ENCODE data around the gene TFCP2L1. TPM values are rescaled to one million over a fixed set of nuclear protein-coding genes. Genes with fewer than 3 reads are reported as not detected.
"Not testable (repeated sequence)": the region's sequence is repeated elsewhere in the genome, so short reads cannot be mapped to it uniquely, and the experiment has no call there.

TFCP2L1 gene
- total RNA-seq, 1 donor from 2014 or later = not detected

GRCh38 chr2:121237980-121238665, 46.9 kb downstream of the TFCP2L1 start:
- no peaks in the 10 kb centered on the region for H3K27me3 Mint-ChIP-seq
- no peak overlapping the region for H3K27ac Mint-ChIP-seq
- H3K4me3 Mint-ChIP-seq = no peak overlapping the region
- H3K4me1 Mint-ChIP-seq = no peaks in the 10 kb centered on the region
- DNase-seq = no peak
- no peaks in the 10 kb centered on the region for H3K36me3 Mint-ChIP-seq (ENCODE audit: low read depth)
- H3K9me3 Mint-ChIP-seq = no peaks in the 10 kb centered on the region
- intact Hi-C loops (cut with micrococcal nuclease) = no loop called here

GRCh38 chr2:121237336-121237979, 47.5 kb downstream of the TFCP2L1 start:
- H3K4me1 Mint-ChIP-seq = no peaks in the 10 kb centered on the region
- no peak overlapping the region for H3K4me3 Mint-ChIP-seq
- no peak overlapping the region for H3K27ac Mint-ChIP-seq
- no peaks in the 10 kb centered on the region for H3K9me3 Mint-ChIP-seq
- H3K27me3 Mint-ChIP-seq = no peaks in the 10 kb centered on the region
- no peaks in the 10 kb centered on the region for H3K36me3 Mint-ChIP-seq (ENCODE audit: low read depth)
- intact Hi-C loops (cut with micrococcal nuclease) = no loop called here
- DNase-seq = no peak

- Mint-ChIP-seq H3K27me3 (no peaks in the 10 kb centered on the region), H3K27ac (no peak overlapping the region)
- intact Hi-C loops (cut with micrococcal nuclease) = no loop called here
Measured at GRCh38 chr2:121236650-121237180, 48.3 kb downstream of the TFCP2L1 start.

GRCh38 chr2:121236101-121236640, 48.8 kb downstream of the TFCP2L1 start:
- no peaks in the 10 kb centered on the region for H3K9me3 Mint-ChIP-seq
- no peak overlapping the region for H3K4me3 Mint-ChIP-seq
- DNase-seq = no peak
- no peaks in the 10 kb centered on the region for H3K27me3 Mint-ChIP-seq
- H3K27ac Mint-ChIP-seq = no peak overlapping the region
- H3K36me3 Mint-ChIP-seq (ENCODE audit: low read depth) = no peaks in the 10 kb centered on the region
- intact Hi-C loops (cut with micrococcal nuclease) = no loop called here
- H3K4me1 Mint-ChIP-seq = no peaks in the 10 kb centered on the region

More at GRCh38 chr2:121236650-121237180, 48.3 kb downstream of the TFCP2L1 start:
- Mint-ChIP-seq H3K4me1 (no peaks in the 10 kb centered on the region), H3K36me3 (ENCODE audit: low read depth) (no peaks in the 10 kb centered on the region), H3K9me3 (no peaks in the 10 kb centered on the region), H3K4me3 (no peak overlapping the region)
- no peak for DNase-seq

DNA sequence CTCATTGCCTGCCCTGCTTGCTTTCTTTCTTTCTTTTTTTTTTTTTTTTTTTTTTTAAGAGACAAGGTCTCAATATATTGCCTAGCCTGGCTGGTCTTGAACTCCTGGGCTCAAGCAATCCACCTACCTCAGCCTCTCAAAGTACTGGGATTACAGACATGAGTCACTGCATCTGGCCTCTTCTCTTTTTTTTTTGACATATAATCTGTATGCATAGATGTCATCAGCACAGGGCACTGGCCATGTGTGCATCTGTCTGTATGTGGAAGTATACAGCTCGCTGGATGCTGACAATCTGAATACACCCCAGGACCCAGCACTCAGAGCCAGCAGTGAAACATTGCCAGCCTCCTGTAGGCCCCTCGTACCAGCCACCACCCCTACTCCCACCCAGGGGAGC, 49.5 kb downstream of the TFCP2L1 start:
- no peaks in the 10 kb centered on the region for H3K27me3 Mint-ChIP-seq
- no peak overlapping the region for H3K27ac Mint-ChIP-seq
- no peaks in the 10 kb centered on the region for H3K4me1 Mint-ChIP-seq
- no peaks in the 10 kb centered on the region for H3K9me3 Mint-ChIP-seq
- H3K36me3 Mint-ChIP-seq (ENCODE audit: low read depth) = no peaks in the 10 kb centered on the region
- H3K4me3 Mint-ChIP-seq = no peak overlapping the region
- intact Hi-C loops (cut with micrococcal nuclease) = no loop called here
- no peak for DNase-seq

GRCh38 chr2:121234791-121235190, 50.2 kb downstream of the TFCP2L1 start:
- intact Hi-C loops (cut with micrococcal nuclease) = no loop called here
- Mint-ChIP-seq H3K27me3 (no peaks in the 10 kb centered on the region), H3K9me3 (no peaks in the 10 kb centered on the region), H3K4me3 (no peak overlapping the region), H3K36me3 (ENCODE audit: low read depth) (no peaks in the 10 kb centered on the region), H3K27ac (no peak overlapping the region), H3K4me1 (no peaks in the 10 kb centered on the region)
- DNase-seq = no peak

GRCh38 chr2:121234144-121234543, 50.9 kb downstream of the TFCP2L1 start:
- Mint-ChIP-seq H3K36me3 (ENCODE audit: low read depth) (no peaks in the 10 kb centered on the region), H3K27me3 (no peaks in the 10 kb centered on the region), H3K4me3 (no peak overlapping the region), H3K4me1 (no peaks in the 10 kb centered on the region), H3K27ac (no peak overlapping the region), H3K9me3 (no peaks in the 10 kb centered on the region)
- intact Hi-C loops (cut with micrococcal nuclease) = no loop called here
- no peak for DNase-seq

DNA sequence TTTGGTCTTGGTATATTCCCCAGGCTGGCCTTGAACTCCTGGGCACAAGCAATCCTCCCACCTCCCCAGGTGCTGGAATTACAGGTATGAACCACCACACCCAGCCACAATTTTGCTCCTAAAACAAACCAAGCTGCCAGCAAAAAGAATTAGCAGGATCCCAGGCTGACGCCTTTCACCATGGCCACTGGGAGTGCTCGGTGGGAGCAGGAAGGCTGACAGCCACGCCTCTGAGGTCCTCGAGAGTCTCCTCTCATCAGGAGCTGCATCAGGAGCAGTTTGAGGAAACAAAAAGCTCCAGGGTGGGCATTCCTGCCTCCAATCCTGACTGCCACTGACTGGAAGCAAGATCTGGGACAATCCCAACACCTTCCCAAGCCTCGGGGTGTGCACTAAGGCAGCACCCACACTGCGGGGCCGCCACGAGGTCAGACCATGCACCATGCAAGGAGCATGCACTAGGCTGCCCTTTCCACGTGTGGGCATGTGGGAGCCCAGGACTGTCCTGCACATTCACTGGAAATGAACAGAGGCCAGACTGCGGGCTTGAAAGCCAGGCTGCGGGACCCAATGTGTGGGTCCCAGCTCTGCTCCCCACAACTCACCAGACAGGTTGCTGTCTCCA, 51.4 kb downstream of the TFCP2L1 start:
- intact Hi-C loops (cut with micrococcal nuclease) = no loop called here
- Mint-ChIP-seq H3K36me3 (ENCODE audit: low read depth) (no peaks in the 10 kb centered on the region), H3K9me3 (no peaks in the 10 kb centered on the region), H3K27ac (no peak overlapping the region), H3K4me1 (no peaks in the 10 kb centered on the region), H3K27me3 (no peaks in the 10 kb centered on the region), H3K4me3 (no peak overlapping the region)
- no peak for DNase-seq

- Mint-ChIP-seq H3K4me3 (no peak overlapping the region), H3K4me1 (no peaks in the 10 kb centered on the region), H3K9me3 (no peaks in the 10 kb centered on the region), H3K27me3 (no peaks in the 10 kb centered on the region), H3K27ac (no peak overlapping the region), H3K36me3 (ENCODE audit: low read depth) (no peaks in the 10 kb centered on the region)
- intact Hi-C loops (cut with micrococcal nuclease) = no loop called here
- no peak for DNase-seq
Measured at GRCh38 chr2:121232626-121233265, 52.3 kb downstream of the TFCP2L1 start.

DNA sequence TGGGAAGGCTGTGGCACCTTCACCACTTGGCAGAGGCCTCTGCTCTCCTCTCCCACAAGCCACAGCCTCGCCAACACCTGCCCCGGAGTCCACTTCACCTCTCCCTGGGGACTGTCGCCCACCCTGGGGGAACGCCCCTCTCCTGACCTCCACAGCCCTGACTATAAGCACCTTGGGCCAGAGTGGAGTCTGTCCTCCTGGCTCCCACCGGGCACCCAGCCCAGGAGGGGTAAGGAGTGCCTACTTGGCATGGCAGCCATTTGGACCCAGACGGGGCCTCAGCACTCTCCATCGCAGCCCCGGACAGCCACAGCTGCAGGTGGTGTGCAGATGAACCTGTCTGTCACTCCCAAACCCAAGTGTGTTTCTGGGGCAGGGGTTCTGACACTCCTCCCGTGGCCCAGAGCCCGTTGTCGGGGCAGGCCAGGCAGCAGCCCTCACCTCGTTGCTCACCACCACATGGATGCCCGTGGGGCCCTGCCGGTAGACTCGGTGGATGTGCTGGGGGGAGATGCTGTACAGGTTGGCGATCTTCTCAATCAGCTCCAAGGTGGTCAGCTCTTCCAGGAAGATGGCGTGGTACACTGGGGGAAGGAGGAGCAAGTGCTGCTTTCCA, 53.5 kb downstream of the TFCP2L1 start:
- Mint-ChIP-seq H3K27ac (no peak overlapping the region), H3K36me3 (ENCODE audit: low read depth) (no peaks in the 10 kb centered on the region), H3K27me3 (no peaks in the 10 kb centered on the region), H3K4me1 (no peaks in the 10 kb centered on the region), H3K4me3 (no peak overlapping the region), H3K9me3 (no peaks in the 10 kb centered on the region)
- DNase-seq = no peak
- intact Hi-C loops (cut with micrococcal nuclease) = no loop called here

- no peaks in the 10 kb centered on the region for H3K4me1 Mint-ChIP-seq
- H3K9me3 Mint-ChIP-seq = no peaks in the 10 kb centered on the region
- H3K27me3 Mint-ChIP-seq = no peaks in the 10 kb centered on the region
- H3K4me3 Mint-ChIP-seq = no peak overlapping the region
- H3K36me3 Mint-ChIP-seq (ENCODE audit: low read depth) = no peaks in the 10 kb centered on the region
- intact Hi-C loops (cut with micrococcal nuclease) = no loop called here
- no peak for DNase-seq
- no peak overlapping the region for H3K27ac Mint-ChIP-seq
Measured at GRCh38 chr2:121228521-121228920, 56.5 kb downstream of the TFCP2L1 start.

- H3K36me3 Mint-ChIP-seq (ENCODE audit: low read depth); H3K4me3 Mint-ChIP-seq; H3K4me1 Mint-ChIP-seq; H3K9me3 Mint-ChIP-seq; intact Hi-C loops (cut with micrococcal nuclease); H3K27ac Mint-ChIP-seq; DNase-seq; H3K27me3 Mint-ChIP-seq: not testable (repeated sequence)
Measured at GRCh38 chr2:121227381-121228144, 57.4 kb downstream of the TFCP2L1 start.

DNA sequence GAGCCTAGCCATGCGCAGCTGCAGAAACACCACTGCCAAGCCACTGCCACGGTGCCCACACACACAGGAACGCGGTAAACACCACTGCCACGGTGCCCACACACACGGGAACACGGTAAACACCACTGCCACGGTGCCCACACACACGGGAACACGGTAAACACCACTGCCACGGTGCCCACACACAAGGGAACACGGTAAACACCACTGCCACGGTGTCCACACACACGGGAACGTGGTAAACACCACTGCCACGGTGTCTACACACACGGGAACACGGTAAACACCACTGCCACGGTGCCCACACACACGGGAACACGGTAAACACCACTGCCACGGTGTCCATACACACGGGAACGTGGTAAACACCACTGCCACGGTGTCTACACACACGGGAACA, 59.3 kb downstream of the TFCP2L1 start:
- DNase-seq; H3K9me3 Mint-ChIP-seq; H3K27ac Mint-ChIP-seq; H3K4me3 Mint-ChIP-seq; H3K4me1 Mint-ChIP-seq; intact Hi-C loops (cut with micrococcal nuclease); H3K27me3 Mint-ChIP-seq; H3K36me3 Mint-ChIP-seq (ENCODE audit: low read depth): not testable (repeated sequence)
